Measurements from ENCODE around the gene PTPRG. TPM values are rescaled to one million over a fixed set of nuclear protein-coding genes. Genes with fewer than 3 reads are reported as not detected.

Gene PTPRG
- total and polyA plus RNA-seq, 10 of the 15 experiments (the other 5 are each of a cell fraction or from before 2014, with no cell fraction given): 0.29 to 20.7 (median 1.4) TPM

GRCh38 chr3:61889259-61889658, 327.9 kb downstream of the PTPRG start:
- no peak overlapping the region for H3K4me3 ChIP-seq
- no peaks in the 10 kb centered on the region for H3K27me3 ChIP-seq (replicated peaks in 1 of 2; ENCODE audit: control insufficient read depth in 2 of 2, insufficient read depth in 2 of 2, low read length in 1 of 2)
- TF ChIP-seq ZNF24 (IDR thresholded peaks at IDR 0.05) (no peak), BRCA1 (IDR thresholded peaks at IDR 0.05; ENCODE audit: low read depth, low read length) (no peak), CEBPZ (IDR thresholded peaks at IDR 0.05; ENCODE audit: low read depth, low read length) (no peak)
- no peaks in the 10 kb centered on the region for H3K9me3 ChIP-seq (replicated peaks; ENCODE audit: control insufficient read depth, insufficient read depth, low read length)
- SMC1A ChIA-PET (ENCODE audit: uncharacterized antibody, unreplicated experiment): interaction anchor here (1.0 to 4.1 kb wide), 22 partner anchors 9 to 325 kb away, joined by 3 to 42 read pairs (median 6); no protein-coding TSS in a partner anchor
- ATAC-seq: no peak
- H3K4me1 ChIP-seq (ENCODE audit: control insufficient read depth, insufficient read depth, low read length): no peaks in the 10 kb centered on the region
- H3K4me2 ChIP-seq (ENCODE audit: control insufficient read depth, insufficient read depth): no peak overlapping the region
- H3K79me2 ChIP-seq (ENCODE audit: control insufficient read depth, insufficient read depth, low read length): no peaks in the 10 kb centered on the region
- POLR2A ChIA-PET: interaction anchor here (0.7 to 1.2 kb wide), 2 partner anchors 12 to 18 kb away, joined by 3 to 6 read pairs; no protein-coding TSS in a partner anchor
- H4K20me1 ChIP-seq (ENCODE audit: control insufficient read depth, insufficient read depth): no peaks in the 10 kb centered on the region
- 38% methylated on average over 6 of the region's 6 CpGs for WGBS (ENCODE audit: insufficient coverage, insufficient replicate concordance, low lambda C conversion rate, missing lambda C conversion rate)
- RAD21 ChIA-PET (ENCODE audit: unreplicated experiment): interaction anchor here (0.5 to 3.6 kb wide), 15 partner anchors 11 to 516 kb away, joined by 3 to 18 read pairs (median 4); no protein-coding TSS in a partner anchor
- CTCF ChIA-PET: interaction anchor here (1.0 to 3.2 kb wide), 8 partner anchors 12 to 325 kb away, joined by 3 to 15 read pairs (median 6); no protein-coding TSS in a partner anchor
- BruUV-seq (replicated peaks): no TSS peak
- intact Hi-C loops (cut with micrococcal nuclease; ENCODE audit: unreplicated experiment) (no loop called here), in situ Hi-C loops (cut with MboI) (no loop called here)
- H3K9ac ChIP-seq (ENCODE audit: control insufficient read depth, insufficient read depth, low read length): no peak overlapping the region
- FAIRE-seq: no peak
- no peak for DNase-seq (ENCODE audit: low read depth, low spot score)
- no peaks in the 10 kb centered on the region for H3K36me3 ChIP-seq (ENCODE audit: control insufficient read depth in 2 of 2, insufficient read depth in 2 of 2, low read length in 1 of 2)
- H2AFZ ChIP-seq (ENCODE audit: control insufficient read depth, low read depth, low read length): no peak overlapping the region
- H3K27ac ChIP-seq (ENCODE audit: control insufficient read depth, insufficient read depth): no peak overlapping the region
